Endothelial cell of umbilical vein (primary cell): ENCODE data around the gene OXER1. TPM values are rescaled to one million over a fixed set of nuclear protein-coding genes. Genes with fewer than 3 reads are reported as not detected.

Experiments used
- BruUV-seq: library from RNA; stranded (reverse); fragments of 400-500 nt; replicated peaks from 2 replicates; lab custom pipeline; 2021; lab: Mats Ljungman, UMichigan
- CTCF ChIA-PET: fragments of 300-600, 350-600 bp; sonication (Branson Sonifier 250); formaldehyde crosslinking; loops from one replicate; lab custom pipeline; 2021; ENCODE audit warnings: antibody characterized with exemption, inconsistent platforms; lab: Charles Lee
- POLR2A ChIA-PET: fragments of 300-600, 350-600 bp; sonication (Branson Sonifier 250); formaldehyde crosslinking; loops from one replicate; lab custom pipeline; 2021; ENCODE audit warnings: antibody characterized with exemption, inconsistent platforms; lab: Charles Lee
- DNase-seq: peaks from one replicate; pipeline ENCODE4 v3.0.0-alpha.2; 2011; ENCODE audit warnings: low read depth, low spot score
- FAIRE-seq: peaks from 2 replicates; lab custom pipeline; 2011; peaks lifted over from hg19 to GRCh38; lab: Jason Lieb, UNC
- H2AFZ ChIP-seq: 2 replicates; pipeline ENCODE4 v1.6.0; 2012; ENCODE audit warnings: low read depth, low read length, control low read depth, inconsistent platforms
- H3K27ac ChIP-seq: 2 replicates; pipeline ENCODE4 v1.5.1; 2011; ENCODE audit warnings: low read depth, mild to moderate bottlenecking, control low read depth, low read length, moderate library complexity; ENCODE audit not compliant: insufficient read depth
- H3K27me3 ChIP-seq, 2 experiments: 2 replicates each; pipeline versions ENCODE4 v1.6.0 to v1.6.1; 2011; ENCODE audit warnings: low read length in 2 of 2, mixed read lengths in 1 of 2; ENCODE audit not compliant: control insufficient read depth in 2 of 2, insufficient read depth in 2 of 2
- H3K36me3 ChIP-seq, 2 experiments: 2 replicates in 1 of 2; 3 replicates in 1 of 2; pipeline ENCODE4 v1.5.1; 2011; ENCODE audit warnings: low read length in 2 of 2, mild to moderate bottlenecking in 1 of 2, moderate library complexity in 1 of 2; ENCODE audit not compliant: control insufficient read depth in 2 of 2, insufficient read depth in 2 of 2; ENCODE audit errors: extremely low read depth in 1 of 2
- H3K4me1 ChIP-seq: 3 replicates; pipeline ENCODE4 v1.5.1; 2011; ENCODE audit warnings: mild to moderate bottlenecking, low read length; ENCODE audit not compliant: control insufficient read depth, insufficient read depth; ENCODE audit errors: extremely low read depth
- H3K4me2 ChIP-seq: 2 replicates; pipeline ENCODE4 v1.6.1; 2011; ENCODE audit warnings: low read length, control low read depth, mixed read lengths; ENCODE audit not compliant: insufficient read depth
- H3K4me3 ChIP-seq, 3 experiments: fragments of 200-600 bp in 1 of 3; sonication (generic), shearing (Covaris generic) in 1 of 3; replicated peaks in 1 of 3; 2 replicates each; pipeline ENCODE4 v1.5.1; 2011 to 2016; ENCODE audit warnings: control low read depth in 3 of 3, low read length in 3 of 3, mild to moderate bottlenecking in 2 of 3, inconsistent platforms in 1 of 3, low read depth in 1 of 3, moderate library complexity in 1 of 3; ENCODE audit not compliant: insufficient read depth in 1 of 3
- H3K79me2 ChIP-seq: 2 replicates; pipeline ENCODE4 v1.6.0; 2012; ENCODE audit warnings: low read length, inconsistent platforms; ENCODE audit not compliant: control insufficient read depth, insufficient read depth
- H3K9ac ChIP-seq: replicated peaks from 2 replicates; pipeline ENCODE3; 2011; ENCODE audit warnings: low read length, control low read depth; ENCODE audit not compliant: insufficient read depth; ENCODE audit errors: extremely low read depth
- H3K9me1 ChIP-seq: replicated peaks from 3 replicates; pipeline ENCODE4 v1.6.0; 2011; ENCODE audit warnings: mild to moderate bottlenecking, low read length; ENCODE audit not compliant: control insufficient read depth, insufficient read depth; ENCODE audit errors: extremely low read depth
- H3K9me3 ChIP-seq: replicated peaks from 2 replicates; pipeline ENCODE4 v1.5.1; 2012; ENCODE audit warnings: low read length, inconsistent platforms; ENCODE audit not compliant: control insufficient read depth, insufficient read depth
- H4K20me1 ChIP-seq: replicated peaks from 2 replicates; pipeline ENCODE3; 2011; ENCODE audit warnings: mild to moderate bottlenecking, low read length; ENCODE audit not compliant: control insufficient read depth, insufficient read depth; ENCODE audit errors: extremely low read depth
- FOS ChIP-seq: IDR thresholded peaks from 2 replicates; pipeline ENCODE4 v1.6.1; 2011; ENCODE audit warnings: mild to moderate bottlenecking, low read length, moderate library complexity, borderline replicate concordance; ENCODE audit not compliant: insufficient read depth
- MAX ChIP-seq: IDR thresholded peaks from 2 replicates; pipeline ENCODE4 v1.6.1; 2011; ENCODE audit not compliant: insufficient read depth, insufficient read length
- POLR2A ChIP-seq: IDR thresholded peaks from 2 replicates; pipeline ENCODE4 v1.6.1; 2012; ENCODE audit warnings: low read depth, mild to moderate bottlenecking, control low read depth, low read length
- dilution Hi-C: fragments of 300-500 bp; cut with MboI; formaldehyde crosslinking; loops from one replicate; pipeline ENCODE4 v1.15.0; 2019; ENCODE audit warnings: low sequenced_read_pairs; ENCODE audit not compliant: extremely low pct_ligation_motif_present
- intact Hi-C: fragments of 100-400 bp; cut with micrococcal nuclease; formaldehyde crosslinking; loops from one replicate; pipeline ENCODE4 v1.10.0; 2022
- polyA plus RNA-seq, 4 experiments: library from polyadenylated mRNA; depleted of rRNA in 3 of 4; stranded (reverse) in 3 of 4; unstranded in 1 of 4; fragments of >200 nt; gene quantifications; 2 replicates each; pipeline versions ENCODE4 v1.2.1 to v1.2.3, GENCODE V29; 2011 to 2012; ENCODE audit warnings: missing spikeins in 1 of 4
- total RNA-seq: library from RNA; stranded (reverse); gene quantifications from 2 replicates; pipeline ENCODE4 v1.2.3, GENCODE V29; 2021
- TF ChIP-seq, protein P1 (sequence below), 2 donors: IDR thresholded peaks; 1 replicate in 1 of 2; 2 replicates in 1 of 2; pipeline ENCODE4 v1.5.1; 2011; ENCODE audit warnings: low read length in 2 of 2, mild to moderate bottlenecking in 2 of 2, moderate library complexity in 2 of 2, control low read depth in 1 of 2, inconsistent platforms in 1 of 2, low read depth in 1 of 2; ENCODE audit not compliant: insufficient read depth in 1 of 2; ENCODE audit errors: extremely low read depth in 1 of 2

The OXER1 gene
- total and polyA plus RNA-seq, 2 donors (not counting 3 experiments of a cell fraction or from before 2014, with no cell fraction given): 0.18 TPM

- CTCF ChIA-PET: no interaction called here
- no peak overlapping the region for H3K9ac ChIP-seq
Measured at GRCh38 chr2:42786561-42787345, 22.8 kb upstream of the OXER1 start.

More at GRCh38 chr2:42786561-42787345, 22.8 kb upstream of the OXER1 start:
- BruUV-seq: no TSS peak
- no peak overlapping the region for H3K4me2 ChIP-seq
- H3K9me3 ChIP-seq: no peaks in the 10 kb centered on the region
- peaks cover under 1 to 6% of the 10 kb centered on the region in 2 experiments for H3K27me3 ChIP-seq
- H2AFZ ChIP-seq: no peak overlapping the region
- no peaks in the 10 kb centered on the region for H3K36me3 ChIP-seq
- no peaks in the 10 kb centered on the region for H3K4me1 ChIP-seq
- DNase-seq: no peak
- H4K20me1 ChIP-seq: no peaks in the 10 kb centered on the region
- no peaks in the 10 kb centered on the region for H3K9me1 ChIP-seq
- FAIRE-seq: no peak
- TF ChIP-seq, protein P1, sequence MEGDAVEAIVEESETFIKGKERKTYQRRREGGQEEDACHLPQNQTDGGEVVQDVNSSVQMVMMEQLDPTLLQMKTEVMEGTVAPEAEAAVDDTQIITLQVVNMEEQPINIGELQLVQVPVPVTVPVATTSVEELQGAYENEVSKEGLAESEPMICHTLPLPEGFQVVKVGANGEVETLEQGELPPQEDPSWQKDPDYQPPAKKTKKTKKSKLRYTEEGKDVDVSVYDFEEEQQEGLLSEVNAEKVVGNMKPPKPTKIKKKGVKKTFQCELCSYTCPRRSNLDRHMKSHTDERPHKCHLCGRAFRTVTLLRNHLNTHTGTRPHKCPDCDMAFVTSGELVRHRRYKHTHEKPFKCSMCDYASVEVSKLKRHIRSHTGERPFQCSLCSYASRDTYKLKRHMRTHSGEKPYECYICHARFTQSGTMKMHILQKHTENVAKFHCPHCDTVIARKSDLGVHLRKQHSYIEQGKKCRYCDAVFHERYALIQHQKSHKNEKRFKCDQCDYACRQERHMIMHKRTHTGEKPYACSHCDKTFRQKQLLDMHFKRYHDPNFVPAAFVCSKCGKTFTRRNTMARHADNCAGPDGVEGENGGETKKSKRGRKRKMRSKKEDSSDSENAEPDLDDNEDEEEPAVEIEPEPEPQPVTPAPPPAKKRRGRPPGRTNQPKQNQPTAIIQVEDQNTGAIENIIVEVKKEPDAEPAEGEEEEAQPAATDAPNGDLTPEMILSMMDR (IDR thresholded peaks at IDR 0.05; ENCODE audit: extremely low read depth in 1 of 2, insufficient read depth in 1 of 2, low read depth in 1 of 2, low read length in 2 of 2): no peak
- TF ChIP-seq POLR2A (no peak), FOS (no peak), MAX (no peak)
- dilution Hi-C loops: no loop called here
- no peak overlapping the region for H3K27ac ChIP-seq
- POLR2A ChIA-PET: no interaction called here
- H3K4me3 ChIP-seq: no peak overlapping the region
- intact Hi-C loops: no loop called here
- H3K79me2 ChIP-seq: no peaks in the 10 kb centered on the region
